ENCODE measurements around the gene MAP3K14.

MAP3K14 gene

GRCh38 chr17:45277216-45277849 is 39.5 kb downstream of the MAP3K14 start:
- peak; percentile 86 for DNase-seq

DNA sequence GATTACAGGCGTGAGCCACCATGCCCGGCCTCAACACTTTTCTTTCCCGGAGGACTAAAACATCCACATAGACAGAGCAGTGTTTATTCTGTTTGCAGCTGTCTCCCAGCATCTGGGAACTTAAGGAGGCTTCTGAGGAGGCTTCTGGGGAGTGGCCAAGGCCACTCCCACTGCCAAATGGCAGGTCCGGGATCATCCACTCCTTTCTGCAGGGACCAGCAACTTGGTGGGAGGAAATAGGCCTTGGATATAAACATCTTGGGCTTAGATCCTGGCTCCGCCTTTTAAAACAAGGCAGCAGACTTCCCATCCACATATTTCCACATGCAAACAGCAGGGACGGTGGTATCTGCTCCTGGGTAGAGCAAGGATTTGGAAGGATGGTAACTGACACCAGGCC is 40.8 kb downstream of the MAP3K14 start:
- DNase-seq: no peak

GRCh38 chr17:45274033-45274432 is 42.8 kb downstream of the MAP3K14 start:
- DNase-seq: no peak

DNA sequence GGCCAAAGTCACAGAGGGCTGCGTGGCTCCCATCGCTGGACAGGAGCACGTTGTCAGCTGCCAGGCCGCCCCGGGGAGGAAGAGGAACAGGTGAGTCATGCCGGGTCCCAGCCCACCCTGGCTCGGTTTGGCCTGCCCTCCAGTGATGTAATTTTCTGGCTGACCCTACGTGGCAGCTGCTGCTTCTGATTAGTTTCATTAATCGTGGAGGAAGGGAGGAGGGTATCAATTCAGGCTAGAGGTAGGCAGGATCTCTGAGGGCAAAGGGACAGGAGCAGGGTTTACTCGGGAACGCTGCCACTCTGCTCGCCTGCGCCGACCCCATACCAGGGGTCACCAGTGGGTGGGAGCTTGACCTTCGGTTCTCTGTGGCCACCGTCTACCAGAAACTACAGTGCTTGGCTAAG is 43.3 kb downstream of the MAP3K14 start:
- DNase-seq: no peak

GRCh38 chr17:45271603-45272002 is 45.2 kb downstream of the MAP3K14 start:
- DNase-seq: no peak

GRCh38 chr17:45270828-45271418 is 45.9 kb downstream of the MAP3K14 start:
- peak; percentile 40 for DNase-seq

GRCh38 chr17:45269912-45270311 is 46.9 kb downstream of the MAP3K14 start:
- DNase-seq: no peak

- DNase-seq: no peak
Observed at GRCh38 chr17:45267436-45268055, 49.3 kb downstream of the MAP3K14 start.

- DNase-seq: no peak
Observed at GRCh38 chr17:45266372-45266926, 50.4 kb downstream of the MAP3K14 start.

- DNase-seq: no peak
Observed at GRCh38 chr17:45265821-45266220, 51.0 kb downstream of the MAP3K14 start.

- no peak for DNase-seq
Observed at GRCh38 chr17:45264988-45265387, 51.8 kb downstream of the MAP3K14 start.

GRCh38 chr17:45264430-45264829 is 52.4 kb downstream of the MAP3K14 start:
- no peak for DNase-seq

GRCh38 chr17:45263477-45263860 is 53.4 kb downstream of the MAP3K14 start:
- no peak for DNase-seq

DNA sequence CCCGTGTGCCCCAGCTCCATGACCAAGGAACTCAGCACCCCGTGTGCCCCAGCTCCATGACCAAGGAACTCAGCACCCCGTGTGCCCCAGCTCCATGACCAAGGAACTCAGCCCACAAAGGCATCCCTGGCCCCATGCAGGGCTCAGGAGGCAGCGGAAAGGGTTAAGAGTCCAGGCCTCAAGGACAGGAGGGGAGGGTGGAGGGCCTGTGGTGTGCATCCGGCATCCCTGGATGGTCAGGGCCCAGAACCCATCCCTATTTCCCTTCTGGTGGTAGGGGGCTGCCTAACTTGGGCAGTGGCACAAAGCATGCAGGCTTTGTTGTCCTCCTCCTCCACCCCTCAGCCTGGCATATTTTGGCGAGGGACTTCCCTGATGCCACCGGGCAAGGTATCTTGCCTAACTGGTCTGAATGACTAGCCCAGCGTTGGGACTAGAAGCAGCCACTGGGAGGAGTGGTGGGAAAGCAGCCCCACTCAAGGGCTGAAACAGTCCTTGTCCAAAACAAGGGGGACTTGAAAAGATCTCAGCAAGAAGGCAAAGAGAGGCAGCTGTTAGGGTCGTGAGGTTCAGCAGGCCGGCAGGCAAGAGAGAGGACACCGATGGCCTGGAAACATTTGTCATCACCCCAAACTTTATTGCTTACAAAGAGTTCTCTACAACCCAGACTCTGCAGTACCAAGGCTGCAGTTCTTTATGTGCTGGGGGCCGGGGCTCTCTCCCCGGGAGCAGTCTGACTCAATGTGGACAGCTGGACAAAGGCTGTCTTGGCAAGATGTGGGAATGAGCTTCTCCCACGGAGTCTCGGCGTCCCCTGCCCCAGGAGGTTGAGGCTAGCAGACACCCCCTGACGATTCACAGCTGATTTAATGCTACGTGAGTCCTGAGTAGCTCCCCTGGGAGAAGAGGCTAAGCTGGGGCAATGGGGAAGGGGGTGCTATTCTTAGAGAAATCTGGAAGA is 54.0 kb downstream of the MAP3K14 start:
- DNase-seq: no peak

DNA sequence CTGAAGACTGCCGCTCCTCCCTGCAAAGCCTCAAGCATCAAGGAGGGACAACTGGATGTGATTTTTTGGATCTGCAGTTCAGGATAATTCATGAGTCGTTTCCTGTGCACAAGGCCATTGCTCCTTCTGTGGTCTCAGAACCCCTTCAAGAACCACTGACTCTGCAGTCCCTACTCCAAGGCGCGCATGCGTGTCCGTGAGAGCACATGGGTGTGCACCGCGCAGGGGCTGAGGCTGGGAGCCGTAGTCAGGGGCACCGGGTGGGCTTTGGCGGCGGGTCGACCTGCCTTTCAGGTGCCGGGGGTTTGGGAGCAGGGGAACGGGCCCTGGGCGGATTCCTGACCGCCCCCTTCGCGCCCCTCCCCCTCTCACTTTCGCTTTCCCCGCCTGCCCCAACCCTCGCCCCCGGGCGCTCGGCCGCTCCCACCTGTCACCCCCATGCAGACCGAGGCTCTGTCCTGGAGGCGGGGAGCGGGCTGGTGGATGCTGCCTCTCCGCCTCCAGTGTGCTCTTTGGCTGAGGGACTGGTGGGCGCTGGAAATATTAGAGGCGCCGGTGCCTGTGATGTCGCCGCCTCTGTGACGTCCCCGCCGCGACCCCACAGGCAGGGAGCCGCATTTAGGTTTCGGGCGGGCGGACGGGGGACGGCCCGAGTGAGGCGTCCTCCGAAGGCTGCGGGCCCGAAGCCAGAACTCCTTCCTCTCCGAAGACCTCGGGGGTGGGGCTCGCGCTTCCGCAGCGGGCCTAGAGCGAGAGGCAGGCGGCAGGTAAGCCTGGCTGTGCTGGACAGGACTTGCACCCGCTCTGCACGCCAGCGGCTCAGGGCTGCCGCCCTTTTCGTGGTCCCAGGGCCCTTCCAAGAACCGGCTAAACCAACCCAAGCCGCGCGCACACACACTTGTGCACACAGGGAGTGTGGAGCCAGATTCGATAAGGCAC is 55.0 kb downstream of the MAP3K14 start, which contains the start of gene SPATA32:
Gene SPATA32, minus strand, starts transcription at position 518 of the 939 bp plus-strand sequence. Its CDS starts 78 bp downstream, at position 440.
- peak; percentile 62 for DNase-seq

DNA sequence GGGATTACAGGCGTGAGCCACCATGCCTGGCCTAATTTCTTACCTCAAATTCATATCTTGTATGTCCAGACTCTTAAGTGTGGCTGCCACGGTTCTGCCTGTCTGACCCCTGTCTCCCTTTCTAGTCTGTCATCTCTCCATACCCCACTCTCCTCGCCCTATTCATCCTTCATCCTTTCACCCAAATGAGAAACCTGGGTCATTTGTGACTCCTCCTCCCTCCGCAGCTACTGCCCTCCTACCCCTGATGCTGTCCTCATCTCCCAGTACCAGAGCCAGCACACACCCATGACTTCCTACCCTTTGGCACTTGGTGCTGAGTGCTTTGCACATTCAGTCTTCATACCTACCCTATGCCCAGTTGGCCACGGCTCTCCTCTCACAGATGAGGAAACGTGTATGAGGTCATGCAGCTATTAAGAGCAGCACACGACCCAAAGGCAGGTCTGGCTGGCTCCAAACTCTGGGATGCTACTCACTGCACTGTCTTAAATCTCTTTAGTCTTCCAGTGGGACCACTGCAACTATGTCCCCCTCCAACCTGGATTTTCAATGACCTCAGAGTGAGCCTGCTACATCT is 56.5 kb downstream of the MAP3K14 start:
- no peak for DNase-seq

DNA sequence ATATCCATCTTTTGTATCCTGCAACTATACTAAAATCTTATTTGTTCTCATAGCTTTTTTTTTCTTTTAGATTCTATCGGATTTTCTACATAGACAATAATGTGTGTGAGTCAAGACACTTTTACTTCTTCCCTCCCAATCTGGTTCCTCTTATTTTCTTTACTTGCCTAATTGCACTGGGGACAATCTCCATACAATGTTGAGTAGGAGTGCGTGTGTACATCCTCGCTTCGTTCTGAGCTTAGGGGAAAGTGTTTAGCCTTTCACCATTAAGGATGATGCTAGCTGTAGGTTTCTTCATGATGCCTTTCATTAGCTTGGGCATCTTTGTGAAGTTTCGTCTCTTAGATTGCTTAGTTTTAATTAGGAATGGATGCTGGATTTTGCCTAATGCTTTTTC is 57.8 kb downstream of the MAP3K14 start:
- DNase-seq: no peak

DNA sequence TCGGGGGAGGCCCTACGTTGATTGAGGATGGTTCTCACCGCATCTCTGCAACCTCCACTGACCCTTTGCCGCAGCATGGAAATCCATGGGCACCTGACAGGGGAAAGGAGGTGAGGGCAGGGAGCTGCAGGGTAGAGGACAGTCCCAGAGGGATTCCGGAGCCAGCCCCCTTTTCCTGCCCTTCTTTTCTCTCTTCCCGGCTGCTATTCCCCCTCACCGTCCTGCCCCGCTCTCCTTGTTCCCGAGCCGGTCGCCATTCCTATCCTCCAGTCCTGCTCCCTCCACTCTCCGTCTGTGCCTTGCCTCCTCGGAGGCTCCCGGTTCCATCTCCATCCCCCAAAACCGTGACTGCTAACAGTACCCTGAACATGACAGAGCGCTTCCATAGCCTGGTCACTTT is 59.7 kb downstream of the MAP3K14 start:
- no peak for DNase-seq

GRCh38 chr17:45256114-45256966 is 60.5 kb downstream of the MAP3K14 start:
- no peak for DNase-seq

- DNase-seq: no peak
Observed at GRCh38 chr17:45255358-45255757, 61.5 kb downstream of the MAP3K14 start.

Data from CD4-positive, alpha-beta T cell treated with Interferon gamma for 1 hour (primary cell).